SK-N-SH (cell line): ENCODE data around the gene PIP4K2A. TPM values are rescaled to one million over a fixed set of nuclear protein-coding genes. Genes with fewer than 3 reads are reported as not detected.

Source experiments
- CTCF ChIA-PET: fragments of 300-600, 350-600 bp; formaldehyde crosslinking; extraction: SDS; loops from one replicate; lab custom pipeline; 2021; lab: Yijun Ruan, JAX
- POLR2A ChIA-PET: fragments of 350-600 bp; sonication (Branson Sonifier 250); formaldehyde crosslinking; extraction: SDS; loops from one replicate; lab custom pipeline; 2020; ENCODE audit warnings: antibody characterized with exemption, inconsistent platforms; lab: Yijun Ruan, JAX
- DNase-seq: peaks from one replicate; pipeline ENCODE4 v3.0.0; 2012
- H2AFZ ChIP-seq: fragments of 200-600 bp; sonication (generic); 2 replicates; pipeline ENCODE4 v1.8.1; 2016; ENCODE audit warnings: antibody characterized with exemption, mild to moderate bottlenecking, low read depth
- H3F3A ChIP-seq: fragments of 200-600 bp; sonication (generic); replicated peaks from 2 replicates; pipeline ENCODE3; 2016; ENCODE audit warnings: antibody characterized with exemption, mild to moderate bottlenecking; ENCODE audit not compliant: insufficient read depth
- H3K27ac ChIP-seq, 2 experiments: fragments of 200-500 bp in 1 of 2; fragments of 200-600 bp in 1 of 2; sonication (Bioruptor generic) in 1 of 2; sonication (generic), shearing (Covaris generic) in 1 of 2; 2 replicates each; pipeline versions ENCODE4 v1.5.1 to v1.6.1; 2014 to 2016; ENCODE audit warnings: low read depth in 2 of 2, inconsistent platforms in 1 of 2, low read length in 1 of 2, mild to moderate bottlenecking in 1 of 2, mixed read lengths in 1 of 2
- H3K27me3 ChIP-seq: fragments of 200-600 bp; sonication (generic), shearing (Covaris generic); 2 replicates; pipeline ENCODE4 v1.6.1; 2016; ENCODE audit warnings: mixed run types; ENCODE audit not compliant: insufficient read depth
- H3K36me3 ChIP-seq, 2 experiments: fragments of 200-500 bp in 1 of 2; fragments of 200-600 bp in 1 of 2; sonication (Bioruptor generic) in 1 of 2; sonication (generic) in 1 of 2; replicated peaks in 1 of 2; 2 replicates each; pipeline versions ENCODE3 to v1.5.1; 2014 to 2016; ENCODE audit warnings: low read length in 1 of 2, mild to moderate bottlenecking in 1 of 2; ENCODE audit not compliant: insufficient read depth in 2 of 2, control insufficient read depth in 1 of 2
- H3K4me1 ChIP-seq, 2 experiments: fragments of 200-500 bp in 1 of 2; fragments of 200-600 bp in 1 of 2; sonication (Bioruptor generic) in 1 of 2; sonication (generic), shearing (Covaris generic) in 1 of 2; 2 replicates each; pipeline versions ENCODE4 v1.5.1 to v1.6.1; 2014 to 2016; ENCODE audit warnings: low read depth in 1 of 2, low read length in 1 of 2, mixed run types in 1 of 2; ENCODE audit not compliant: insufficient read depth in 2 of 2, control insufficient read depth in 1 of 2
- H3K4me2 ChIP-seq: fragments of 200-600 bp; sonication (generic), shearing (Covaris generic); 2 replicates; pipeline ENCODE4 v1.6.1; 2017; ENCODE audit warnings: mixed run types
- H3K4me3 ChIP-seq, 2 experiments: fragments of 200-500 bp in 1 of 2; fragments of 200-600 bp in 1 of 2; sonication (Bioruptor generic) in 1 of 2; sonication (generic), shearing (Covaris generic) in 1 of 2; 2 replicates each; pipeline versions ENCODE4 v1.5.1 to v1.8.1; 2014 to 2016; ENCODE audit warnings: low read depth in 2 of 2, inconsistent platforms in 1 of 2, low read length in 1 of 2, mild to moderate bottlenecking in 1 of 2, mixed read lengths in 1 of 2, moderate library complexity in 1 of 2
- H3K79me2 ChIP-seq: fragments of 200-600 bp; sonication (generic); 2 replicates; pipeline ENCODE4 v1.8.1; 2017; ENCODE audit warnings: mild to moderate bottlenecking; ENCODE audit not compliant: insufficient read depth
- H3K9ac ChIP-seq: fragments of 200-600 bp; sonication (generic); 2 replicates; pipeline ENCODE4 v1.6.1; 2017; ENCODE audit warnings: mixed run types
- H3K9me2 ChIP-seq: fragments of 200-600 bp; sonication (generic); 2 replicates; pipeline ENCODE4 v1.6.1; 2017; ENCODE audit warnings: mixed run types
- H3K9me3 ChIP-seq: fragments of 200-600 bp; sonication (generic); 2 replicates; pipeline ENCODE4 v1.6.1; 2017; ENCODE audit warnings: mixed run types, mild to moderate bottlenecking, moderate library complexity
- H4K20me1 ChIP-seq: fragments of 200-600 bp; sonication (generic); 2 replicates; pipeline ENCODE4 v1.6.1; 2017; ENCODE audit warnings: mild to moderate bottlenecking, mixed run types; ENCODE audit not compliant: insufficient read depth
- CHD2 ChIP-seq: fragments of 150-350 bp; IDR thresholded peaks from 2 replicates; pipeline ENCODE4 v1.6.1; 2018; ENCODE audit warnings: low read length; ENCODE audit not compliant: partially characterized antibody
- EP300 ChIP-seq, 2 experiments: IDR thresholded peaks; 2 replicates each; pipeline versions ENCODE4 v1.4.0 to v1.6.1; 2012; ENCODE audit warnings: borderline replicate concordance in 1 of 2, low read depth in 1 of 2, low read length in 1 of 2
- FOXJ3 ChIP-seq: sonication (generic); formaldehyde crosslinking; IDR thresholded peaks from 2 replicates; pipeline ENCODE4 v1.5.1; 2020; ENCODE audit warnings: mild to moderate bottlenecking, missing genetic modification reagents
- FOXM1 ChIP-seq: IDR thresholded peaks from 2 replicates; pipeline ENCODE4 v1.4.0; 2012; ENCODE audit warnings: low read depth, mild to moderate bottlenecking
- GABPA ChIP-seq: IDR thresholded peaks from 2 replicates; pipeline ENCODE4 v1.4.0; 2012; ENCODE audit warnings: low read depth, mild to moderate bottlenecking
- GATA2 ChIP-seq: sonication (generic); formaldehyde crosslinking; IDR thresholded peaks from 2 replicates; pipeline ENCODE4 v1.5.0; 2020; ENCODE audit warnings: mild to moderate bottlenecking, missing genetic modification reagents
- MAX ChIP-seq: IDR thresholded peaks from 2 replicates; pipeline ENCODE4 v1.4.0; 2012; ENCODE audit warnings: low read depth
- NFIC ChIP-seq: IDR thresholded peaks from 2 replicates; pipeline ENCODE4 v1.4.0; 2012; ENCODE audit warnings: borderline replicate concordance
- NRF1 ChIP-seq: IDR thresholded peaks from 2 replicates; pipeline ENCODE4 v1.6.1; 2012; ENCODE audit warnings: low read depth, mild to moderate bottlenecking, low read length
- RAD21 ChIP-seq: IDR thresholded peaks from 2 replicates; pipeline ENCODE4 v1.6.1; 2012; ENCODE audit warnings: mild to moderate bottlenecking, low read length
- RCOR1 ChIP-seq: fragments of 150-350 bp; IDR thresholded peaks from 2 replicates; pipeline ENCODE4 v1.6.1; 2017; ENCODE audit warnings: antibody characterized with exemption, low read length
- REST ChIP-seq: IDR thresholded peaks from 2 replicates; pipeline ENCODE4 v1.6.1; 2012; ENCODE audit warnings: mild to moderate bottlenecking, low read depth, low read length, moderate library complexity
- RXRA ChIP-seq: IDR thresholded peaks from 2 replicates; pipeline ENCODE4 v1.4.0; 2012; ENCODE audit warnings: low read depth, mild to moderate bottlenecking, borderline replicate concordance
- SMC3 ChIP-seq: IDR thresholded peaks from 2 replicates; pipeline ENCODE4 v1.6.1; 2012; ENCODE audit warnings: low read depth, low read length, improper control_type of control experiment
- TAF1 ChIP-seq: IDR thresholded peaks from 2 replicates; pipeline ENCODE4 v1.6.1; 2012; ENCODE audit warnings: low read depth, mild to moderate bottlenecking, low read length, moderate library complexity, borderline replicate concordance
- TEAD4 ChIP-seq: IDR thresholded peaks from 2 replicates; pipeline ENCODE4 v1.4.0; 2012; ENCODE audit warnings: mild to moderate bottlenecking, borderline replicate concordance; ENCODE audit not compliant: insufficient read depth
- USF2 ChIP-seq: fragments of 150-350 bp; IDR thresholded peaks from 2 replicates; pipeline ENCODE4 v1.6.1; 2017; ENCODE audit warnings: antibody characterized with exemption, low read length, low read depth, borderline replicate concordance
- ZBTB33 ChIP-seq: IDR thresholded peaks from 2 replicates; pipeline ENCODE4 v1.4.0; 2012; ENCODE audit warnings: low read depth, borderline replicate concordance
- WGBS: methylation state at CpG from one replicate; pipeline ENCODE4 v1.1.6; 2017; ENCODE audit warnings: low lambda C conversion rate; 5-methylcytosine and 5-hydroxymethylcytosine counted together
- polyA plus RNA-seq, 3 experiments: library from polyadenylated mRNA; depleted of rRNA; stranded (reverse); fragments of >200 nt; gene quantifications; 2 replicates each; pipeline ENCODE4 v1.2.3, GENCODE V29; 2012

The PIP4K2A gene
- polyA plus RNA-seq, 1 of the 3 experiments (the other 2 are of a cell fraction): 10.8 TPM

GRCh38 chr10:22542773-22543172 is 171.6 kb downstream of the PIP4K2A start:
- Histone ChIP-seq H3K27me3 (no peaks in the 10 kb centered on the region), H3K9me3 (no peaks in the 10 kb centered on the region), H3K4me2 (no peak overlapping the region), H3K36me3 (peaks cover 0 to 33% of the 10 kb centered on the region in 2 experiments), H2AFZ (no peak overlapping the region), H3K4me1 (peaks cover 0 to 14% of the 10 kb centered on the region in 2 experiments; a peak in 1 of 4 replicates), H3K9ac (no peak overlapping the region), H4K20me1 (no peaks in the 10 kb centered on the region), H3K27ac (no peak overlapping the region), H3K4me3 (no peak overlapping the region), H3K79me2 (no peaks in the 10 kb centered on the region), H3F3A (no peaks in the 10 kb centered on the region), H3K9me2 (no peaks in the 10 kb centered on the region)
- POLR2A ChIA-PET: no interaction called here
- CTCF ChIA-PET: interaction anchor here (1.3 kb wide), 1 partner anchor 11 kb away, joined by 4 read pairs; no protein-coding TSS in a partner anchor
- WGBS: 69% methylated on average over 6 of the region's 7 CpGs
- peak; percentile 60 for DNase-seq
- TF ChIP-seq GATA2 (CRISPR knock-in tag) (peak; percentile 83), RCOR1 (peak; percentile 86; the same call in 1 of the 2 replicates), EP300 (IDR thresholded peaks at IDR 0.05; ENCODE audit: borderline replicate concordance in 1 of 2, low read depth in 1 of 2, low read length in 1 of 2) (peak in 1 of 2 experiments; percentile 77; a peak in 2 of 4 replicates), GABPA (no peak), RAD21 (0 out of 2 replicates have a peak, but pooled peaks have one; percentile 7)

GRCh38 chr10:22541900-22542299 is 172.5 kb downstream of the PIP4K2A start:
- H3K27me3 ChIP-seq: no peaks in the 10 kb centered on the region
- H3K4me3 ChIP-seq: no peak overlapping the region
- no peak overlapping the region for H3K27ac ChIP-seq
- CTCF ChIA-PET: interaction anchor here (1.8 kb wide), 1 partner anchor 9 kb away, joined by 7 read pairs; no protein-coding TSS in a partner anchor
- H3K9ac ChIP-seq: no peak overlapping the region
- H3K9me2 ChIP-seq: no peaks in the 10 kb centered on the region
- TF ChIP-seq SMC3 (no peak), TEAD4 (no peak), USF2 (no peak), FOXM1 (no peak), REST (no peak), RXRA (no peak), GABPA (no peak), FOXJ3 (CRISPR knock-in tag) (no peak), NRF1 (no peak), RCOR1 (no peak), TAF1 (no peak), MAX (no peak), NFIC (no peak), GATA2 (CRISPR knock-in tag) (no peak), CHD2 (no peak), ZBTB33 (no peak)
- H3F3A ChIP-seq: no peaks in the 10 kb centered on the region
- H2AFZ ChIP-seq: no peak overlapping the region
- H3K4me1 ChIP-seq: peaks cover 0 to 14% of the 10 kb centered on the region in 2 experiments; a peak in 1 of 4 replicates
- POLR2A ChIA-PET: no interaction called here
- H3K79me2 ChIP-seq: no peaks in the 10 kb centered on the region
- WGBS: 97% methylated on average over 10 of the region's 10 CpGs
- no peak for DNase-seq
- H4K20me1 ChIP-seq: no peaks in the 10 kb centered on the region
- H3K36me3 ChIP-seq: peaks cover 0 to 25% of the 10 kb centered on the region in 2 experiments
- no peaks in the 10 kb centered on the region for H3K9me3 ChIP-seq
- no peak overlapping the region for H3K4me2 ChIP-seq
